Femur (tissue), 1 donor: ENCODE measurements around the gene ATP6V1A.
A peak's percentile ranks its signal among the peaks of the same experiment; 100 is the strongest.

Experiments used
- DNase-seq: peaks from one replicate; pipeline ENCODE4 v3.0.0-alpha.2; 2017

ATP6V1A gene

DNA sequence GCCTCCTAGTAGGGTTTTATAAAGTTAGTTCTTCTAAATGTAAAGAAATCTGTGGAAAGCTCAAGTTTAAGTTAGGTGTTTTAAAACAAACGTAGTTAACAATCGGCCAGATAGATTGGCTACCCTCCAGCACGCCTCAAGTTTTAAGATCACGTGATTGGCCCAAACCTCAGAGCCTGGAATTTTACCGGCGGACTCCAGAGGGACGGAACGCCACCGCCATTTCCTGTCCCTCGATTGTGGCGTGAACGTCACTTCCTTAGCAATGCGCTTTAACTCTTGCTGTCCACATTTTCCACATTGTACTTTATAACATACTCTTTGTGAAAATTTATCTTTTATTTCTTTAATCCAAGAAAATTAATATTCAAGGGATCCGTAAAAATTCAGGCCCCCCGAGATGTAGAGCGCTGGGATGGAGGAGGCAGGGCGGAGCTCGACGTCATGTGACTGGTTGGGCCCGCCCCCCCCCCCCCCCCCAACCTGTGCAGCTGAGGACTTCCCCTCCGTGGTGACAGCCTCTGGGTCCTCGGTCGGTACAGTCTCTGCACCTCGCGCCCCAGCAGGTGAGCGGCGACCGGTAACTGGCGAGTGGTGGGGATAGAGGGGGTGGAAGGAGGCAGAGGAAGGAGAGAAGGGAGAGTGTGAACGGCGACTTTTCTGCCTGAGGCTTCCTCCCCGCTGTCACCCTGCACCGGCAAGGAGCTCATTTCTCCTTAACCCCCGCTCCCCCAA lies at the start of gene ATP6V1A:
Gene ATP6V1A (plus strand): TSS at position 488 of the 735 bp plus-strand sequence. CDS start 31,719 bp downstream, outside the sequence.
- peak; percentile 96 for DNase-seq

DNA sequence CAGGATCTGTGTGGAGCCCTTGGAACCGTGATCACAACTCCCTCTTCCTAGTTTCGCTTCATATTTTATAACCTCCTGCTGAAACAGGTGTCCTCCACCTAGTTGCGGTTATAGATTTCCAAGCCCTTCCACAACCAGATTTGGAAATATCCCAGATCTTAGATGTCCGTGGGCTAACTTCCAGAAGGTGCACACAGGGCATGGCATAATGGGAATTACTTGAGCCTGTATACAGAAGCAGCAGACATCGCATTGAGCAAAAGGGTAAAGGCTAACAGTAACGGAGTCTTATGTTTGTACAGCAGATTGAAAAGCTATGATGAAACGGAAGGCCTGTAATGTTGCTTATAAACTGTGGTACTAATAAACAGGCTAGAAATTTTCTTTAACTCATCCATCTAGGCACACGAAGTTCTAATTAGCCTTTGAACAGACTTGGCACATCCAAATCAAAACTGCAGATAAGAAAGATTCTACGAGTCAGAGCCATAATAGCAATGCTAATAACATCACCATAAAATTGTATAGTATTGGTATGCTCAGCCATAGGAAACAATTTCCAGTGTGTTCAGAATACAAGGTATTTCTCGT lies 49.2 kb upstream of the ATP6V1A start:
- no peak for DNase-seq

DNA sequence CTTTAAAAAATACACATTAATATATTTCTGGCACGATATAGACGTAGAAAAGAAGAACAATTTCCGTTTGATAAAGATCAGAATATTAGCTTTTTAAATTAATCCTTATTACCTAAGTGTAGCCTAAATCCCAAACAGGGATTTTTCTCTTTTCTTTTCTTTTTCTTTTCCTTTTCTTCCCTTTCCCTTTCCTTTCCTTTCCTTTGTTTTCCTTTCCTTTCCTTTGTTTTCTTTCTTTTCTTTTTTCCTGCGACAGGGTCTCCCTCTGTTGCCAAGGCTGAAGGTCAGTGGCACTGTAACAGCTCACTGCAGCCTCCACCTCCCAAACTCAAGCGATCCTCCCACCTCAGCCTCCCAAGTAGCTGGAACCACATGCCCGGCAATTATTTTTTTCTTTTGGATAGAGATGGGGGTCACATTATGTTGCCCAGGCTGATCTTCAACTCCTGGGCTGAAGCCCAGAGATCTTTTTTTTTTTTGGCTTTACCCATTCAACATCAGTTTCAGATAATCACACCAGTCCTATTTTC lies 48.6 kb upstream of the ATP6V1A start:
- no peak for DNase-seq

DNA sequence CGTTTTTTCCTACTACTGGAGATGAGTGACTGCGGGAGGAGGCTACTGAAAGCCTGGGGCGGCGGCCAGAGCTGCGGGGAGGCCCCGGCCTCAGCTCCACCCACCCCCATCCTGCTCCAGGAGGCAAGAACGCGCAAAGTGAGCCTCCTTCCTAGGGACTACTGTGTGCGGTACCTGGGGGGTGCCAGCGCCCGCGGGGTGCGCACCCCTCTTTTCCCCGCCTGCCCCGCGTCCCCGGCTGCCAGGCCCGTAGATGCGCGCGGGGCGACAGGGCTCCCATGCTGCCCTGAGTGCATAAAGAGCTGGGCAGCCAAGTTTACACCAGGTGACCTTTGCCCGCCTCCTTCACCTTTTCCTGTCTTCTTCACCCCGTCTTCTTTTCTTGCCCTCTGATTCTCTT lies 47.9 kb upstream of the ATP6V1A start:
- DNase-seq, result peak; percentile 23

DNA sequence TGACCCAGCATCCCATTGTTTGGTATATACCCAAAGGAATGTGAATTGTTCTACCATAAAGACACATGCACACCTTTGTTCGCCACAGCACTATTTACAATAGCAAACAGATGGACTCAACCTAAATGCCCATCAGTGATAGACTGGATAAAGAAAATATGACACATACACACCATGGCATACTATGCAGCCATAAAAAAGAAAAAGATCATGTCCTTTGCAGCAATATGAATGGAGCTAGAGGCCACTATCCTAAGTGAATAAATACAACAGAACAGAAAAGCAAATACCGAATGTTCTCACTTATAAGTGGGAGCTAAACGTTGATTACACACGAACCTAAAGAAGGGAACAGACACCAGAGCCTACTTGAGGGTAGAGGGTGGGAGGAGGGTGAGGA lies 39.0 kb upstream of the ATP6V1A start:
- no peak for DNase-seq

DNA sequence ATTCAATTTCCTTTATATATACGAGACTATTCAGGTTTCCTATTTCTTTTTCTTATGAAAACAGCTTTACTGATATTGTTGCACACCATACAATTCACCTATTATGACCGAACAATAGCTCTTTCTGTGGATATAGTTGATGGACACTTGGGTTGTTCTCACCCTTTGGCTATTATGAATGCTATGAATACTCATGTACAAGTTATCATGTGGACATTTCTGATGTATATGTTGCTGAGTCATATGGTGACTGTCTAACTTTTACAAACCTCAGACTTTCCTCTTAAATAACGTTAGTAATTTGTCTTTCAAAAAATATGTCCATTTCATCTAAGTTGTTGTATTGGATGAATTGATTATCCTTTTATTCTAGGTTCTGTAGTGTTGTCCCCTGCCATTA lies 34.7 kb upstream of the ATP6V1A start:
- DNase-seq, result no peak

DNA sequence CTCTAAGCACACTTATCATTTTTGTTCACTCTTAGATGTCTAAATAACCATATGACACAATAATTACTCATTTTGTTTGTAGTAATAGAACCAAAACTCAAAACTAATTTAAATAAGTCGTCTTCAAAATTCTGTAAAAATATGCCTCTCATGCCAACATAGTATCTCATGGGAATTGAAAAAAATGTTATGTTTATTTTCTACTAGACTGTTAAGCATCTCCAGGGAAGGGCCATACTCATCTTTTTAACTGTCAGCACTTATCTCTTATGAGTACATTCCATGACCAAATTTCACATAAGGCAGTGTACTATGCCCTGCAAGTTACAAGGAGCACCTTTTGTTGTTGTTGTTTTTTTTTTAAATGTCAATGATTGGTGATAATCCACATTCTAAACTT lies 32.1 kb upstream of the ATP6V1A start:
- DNase-seq, result no peak

DNA sequence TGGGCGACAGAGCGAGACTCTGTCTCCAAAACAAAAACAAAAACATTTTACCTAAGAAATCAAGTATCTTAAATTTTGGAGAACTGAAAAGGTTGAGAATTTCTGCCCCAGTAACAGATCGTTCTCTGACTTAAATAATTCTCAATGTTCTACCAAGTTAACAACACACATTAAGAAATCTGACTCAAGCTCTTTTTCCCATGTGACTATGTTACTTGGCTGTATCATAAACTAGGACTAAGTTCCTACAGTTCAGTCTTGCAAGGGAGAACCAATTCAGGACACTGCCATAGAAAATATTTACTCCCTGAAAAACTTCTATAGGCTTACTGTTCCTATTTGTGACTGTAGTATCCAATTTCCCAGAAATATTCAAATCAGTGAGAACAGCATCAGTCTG lies 29.5 kb upstream of the ATP6V1A start:
- no peak for DNase-seq

DNA sequence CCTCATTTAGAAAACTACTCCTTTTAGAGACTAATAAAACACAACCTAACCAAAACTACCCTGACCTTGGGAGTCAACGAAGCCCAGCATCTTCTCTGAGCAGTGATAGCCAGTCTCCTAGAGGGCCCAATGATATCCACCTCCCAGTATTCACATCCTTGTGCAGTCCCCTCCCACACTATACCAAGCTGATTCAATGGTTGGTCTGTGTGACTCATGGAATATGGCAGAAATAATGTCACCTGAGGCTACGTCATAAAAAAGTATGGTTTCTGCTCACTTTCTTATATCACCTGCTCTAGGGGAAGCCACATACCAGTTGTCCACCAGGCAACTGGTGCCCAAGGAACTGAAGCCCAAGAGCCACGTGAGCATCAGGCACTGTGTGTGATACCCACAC lies 29.0 kb upstream of the ATP6V1A start:
- DNase-seq, result no peak

DNA sequence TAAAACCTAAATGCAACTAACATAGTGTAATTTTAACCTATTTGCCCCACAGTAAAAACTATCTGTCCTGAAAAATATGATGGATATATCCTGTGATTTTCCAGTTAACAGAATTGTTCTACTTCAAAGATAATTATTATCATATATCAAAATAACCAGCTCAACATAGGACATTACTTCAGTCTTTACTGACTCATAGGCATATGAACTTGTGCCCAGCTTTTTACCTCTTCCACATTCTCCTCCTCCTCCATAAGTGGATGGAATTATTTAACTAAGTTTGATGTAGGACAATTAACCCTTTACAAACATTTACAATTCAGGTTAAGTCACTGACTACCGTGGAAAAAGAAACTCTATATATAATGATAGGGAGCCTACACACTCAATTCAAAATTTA lies 27.5 kb upstream of the ATP6V1A start:
- no peak for DNase-seq

DNA sequence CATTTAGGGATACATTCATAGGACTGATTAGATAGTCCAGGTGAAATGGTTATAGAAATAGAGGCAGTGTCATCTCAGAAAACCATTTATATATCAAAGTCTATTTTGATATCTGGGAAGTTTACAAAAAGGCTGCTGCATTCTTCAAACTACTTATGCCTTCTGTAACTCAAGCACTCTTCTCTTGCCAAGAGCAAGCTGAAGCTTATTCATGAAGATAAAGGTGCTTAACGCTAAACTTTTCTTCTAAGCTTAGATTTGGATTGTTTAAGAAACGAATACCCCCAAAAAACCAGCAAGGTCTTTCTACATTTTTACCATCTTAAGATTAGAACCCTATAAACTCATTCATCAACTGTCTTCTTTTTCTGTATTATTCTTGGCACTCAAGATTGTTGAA lies 27.1 kb upstream of the ATP6V1A start:
- DNase-seq, result no peak

DNA sequence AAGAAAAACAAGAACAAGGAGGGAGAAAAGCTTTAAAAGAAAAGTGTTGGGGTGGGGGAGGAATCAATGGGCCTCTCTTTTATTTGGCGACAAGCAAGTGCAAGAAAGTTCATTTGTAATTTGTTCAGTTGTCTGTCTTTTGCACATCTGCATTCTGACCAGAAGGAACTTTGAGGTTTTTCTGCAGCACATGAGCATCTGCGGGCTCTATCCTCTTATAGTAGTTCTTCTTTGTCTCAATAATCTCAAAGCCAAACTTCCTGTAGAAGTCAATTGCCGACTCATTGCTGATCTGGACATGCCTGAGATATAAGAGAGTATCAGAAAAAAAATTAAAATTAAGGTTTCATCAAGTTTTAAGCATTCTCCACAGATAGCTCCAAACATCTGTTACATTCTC lies 25.2 kb upstream of the ATP6V1A start:
- no peak for DNase-seq

DNA sequence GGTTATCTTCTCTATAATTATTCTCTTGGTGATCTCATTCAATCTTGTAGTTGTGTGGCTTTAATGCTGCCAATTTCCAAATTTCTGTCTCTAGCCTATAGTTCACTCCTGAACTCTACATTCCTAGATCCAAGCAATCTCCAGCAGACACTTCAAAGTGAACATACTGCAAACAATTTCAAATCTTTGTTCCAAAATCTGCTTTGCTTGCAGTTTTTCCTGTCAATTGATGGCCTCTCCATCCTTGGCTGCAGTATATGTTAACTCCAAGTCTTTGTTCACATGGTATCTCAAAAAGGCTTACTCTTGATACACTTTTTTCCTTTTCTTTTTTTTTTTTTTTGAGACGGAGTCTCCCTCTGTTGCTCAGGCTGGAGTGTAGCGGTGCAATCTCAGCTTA lies 18.2 kb upstream of the ATP6V1A start:
- DNase-seq, result no peak

DNA sequence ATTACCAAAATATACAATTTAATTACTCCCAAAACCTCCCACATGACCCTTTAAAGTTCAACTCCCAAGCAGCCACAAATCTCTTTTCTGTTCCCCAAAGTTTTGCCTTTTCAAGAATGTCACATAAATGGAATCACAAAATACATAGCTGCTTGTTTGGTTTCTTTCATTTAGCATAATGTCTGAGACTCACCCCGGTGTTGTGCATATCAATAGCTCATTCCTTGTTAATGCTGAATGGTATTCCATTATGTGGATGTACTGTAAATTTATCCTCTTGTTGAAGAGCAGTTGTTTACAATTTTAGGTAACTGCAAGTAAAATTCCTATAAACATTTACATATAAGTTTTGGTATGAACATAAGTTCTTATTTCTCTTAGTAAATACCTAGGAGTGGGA lies 16.3 kb upstream of the ATP6V1A start:
- DNase-seq, result no peak

DNA sequence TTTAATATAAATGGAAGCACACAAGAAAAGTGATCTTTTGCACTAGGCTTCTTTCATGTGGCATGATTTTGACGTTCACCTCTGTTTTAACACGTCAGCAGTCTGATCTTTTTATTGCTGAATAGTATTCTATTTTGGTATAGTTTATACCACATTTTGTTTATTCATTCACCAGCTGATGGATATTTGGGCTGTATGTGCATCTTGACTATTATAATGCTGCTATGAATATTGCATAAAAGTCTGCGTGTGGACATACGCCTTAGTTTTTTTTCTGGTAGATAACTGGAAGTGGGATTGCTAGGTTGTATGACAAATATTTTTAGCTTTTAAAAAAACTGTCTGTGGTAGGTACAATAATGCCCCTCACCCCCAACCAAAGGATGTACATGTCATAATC lies 15.1 kb upstream of the ATP6V1A start:
- DNase-seq, result no peak

DNA sequence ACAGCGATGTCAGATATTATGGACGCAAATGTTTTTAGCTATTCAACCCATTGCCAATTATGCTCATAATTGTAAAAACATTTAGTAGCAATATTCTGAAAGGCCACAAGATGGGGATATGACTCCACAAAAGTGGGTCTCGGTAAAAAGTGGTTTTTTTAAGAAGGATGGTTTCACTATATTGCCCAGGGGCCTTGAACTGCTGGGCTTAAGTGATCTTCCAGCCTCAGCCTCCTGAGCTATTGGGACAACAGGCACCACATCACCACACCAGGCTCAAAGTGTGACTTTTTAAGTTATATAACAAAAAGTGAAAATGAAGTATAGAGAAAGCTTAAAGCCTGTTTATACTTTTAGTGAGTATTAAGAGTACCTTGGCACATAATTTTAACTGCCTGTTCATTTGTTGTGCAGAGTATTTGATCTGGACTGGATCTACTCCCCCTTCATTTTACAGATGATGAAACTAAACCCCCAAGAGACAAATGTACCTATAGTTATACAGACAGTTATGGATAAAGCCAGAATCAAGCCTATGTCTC lies 10.2 kb upstream of the ATP6V1A start:
- peak; percentile 30 for DNase-seq

DNA sequence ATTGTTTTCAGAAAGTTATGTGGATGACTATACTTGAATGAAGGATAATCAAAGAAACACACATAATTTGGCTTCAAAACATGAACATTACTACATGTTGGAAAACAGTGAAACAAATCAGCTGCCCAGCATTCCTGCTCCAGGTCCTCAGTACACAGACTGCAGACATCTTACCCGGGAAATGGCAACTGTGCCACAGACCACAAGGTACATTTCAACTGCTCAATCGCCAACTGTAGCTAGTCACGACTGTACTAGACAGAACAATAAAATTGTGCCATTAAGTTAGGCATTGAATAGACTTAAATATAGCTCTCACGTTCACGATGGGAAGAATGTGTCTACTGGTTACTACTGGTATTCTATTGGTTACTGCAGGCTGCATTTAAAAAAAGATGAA lies 5.7 kb upstream of the ATP6V1A start:
- no peak for DNase-seq

DNA sequence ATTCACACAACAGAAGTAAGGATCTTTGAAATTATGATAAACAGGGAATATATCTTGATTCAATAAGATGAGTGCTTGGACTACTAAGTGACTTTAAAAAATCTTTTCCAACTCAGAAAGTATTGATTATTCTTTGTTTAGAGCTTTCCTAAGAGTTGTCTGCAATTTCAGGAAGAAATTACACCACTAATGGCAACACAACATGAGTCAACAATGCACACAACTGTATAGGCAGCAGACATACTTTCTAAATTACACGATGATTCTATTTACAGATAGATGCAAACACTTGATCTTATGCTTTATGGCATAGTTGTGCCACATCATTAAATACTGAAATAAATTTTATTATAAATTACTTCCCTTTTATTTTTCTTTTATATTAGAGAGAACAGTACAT lies 5.2 kb upstream of the ATP6V1A start:
- DNase-seq, result no peak

DNA sequence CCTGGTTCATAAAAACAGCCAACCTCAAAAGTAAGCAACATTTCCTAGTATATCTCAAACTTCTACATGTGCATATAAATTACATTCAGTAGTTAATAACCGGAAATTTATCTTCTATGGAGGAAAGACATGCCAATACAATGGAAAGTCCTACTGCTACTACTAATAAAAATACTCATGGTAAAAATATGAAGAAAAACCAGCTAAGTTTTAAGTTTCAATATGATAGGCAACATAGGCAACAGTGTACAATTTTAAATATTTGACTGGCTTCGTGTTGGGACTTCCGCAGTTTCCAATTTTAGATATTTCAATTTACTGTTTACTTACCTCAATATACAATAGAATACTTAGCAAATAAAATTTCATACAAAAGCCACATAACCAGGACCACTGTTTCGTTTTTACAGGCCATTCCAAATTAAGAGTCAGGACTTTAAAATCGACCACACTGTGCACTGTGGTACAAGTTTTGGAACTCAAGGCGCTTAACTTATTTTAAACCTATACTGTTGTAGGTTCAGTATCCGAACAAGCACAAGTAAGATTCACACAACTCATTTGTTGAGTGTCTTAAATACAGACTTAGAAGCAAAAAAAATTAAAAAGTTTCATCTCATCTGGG lies 3.7 kb upstream of the ATP6V1A start:
- no peak for DNase-seq

DNA sequence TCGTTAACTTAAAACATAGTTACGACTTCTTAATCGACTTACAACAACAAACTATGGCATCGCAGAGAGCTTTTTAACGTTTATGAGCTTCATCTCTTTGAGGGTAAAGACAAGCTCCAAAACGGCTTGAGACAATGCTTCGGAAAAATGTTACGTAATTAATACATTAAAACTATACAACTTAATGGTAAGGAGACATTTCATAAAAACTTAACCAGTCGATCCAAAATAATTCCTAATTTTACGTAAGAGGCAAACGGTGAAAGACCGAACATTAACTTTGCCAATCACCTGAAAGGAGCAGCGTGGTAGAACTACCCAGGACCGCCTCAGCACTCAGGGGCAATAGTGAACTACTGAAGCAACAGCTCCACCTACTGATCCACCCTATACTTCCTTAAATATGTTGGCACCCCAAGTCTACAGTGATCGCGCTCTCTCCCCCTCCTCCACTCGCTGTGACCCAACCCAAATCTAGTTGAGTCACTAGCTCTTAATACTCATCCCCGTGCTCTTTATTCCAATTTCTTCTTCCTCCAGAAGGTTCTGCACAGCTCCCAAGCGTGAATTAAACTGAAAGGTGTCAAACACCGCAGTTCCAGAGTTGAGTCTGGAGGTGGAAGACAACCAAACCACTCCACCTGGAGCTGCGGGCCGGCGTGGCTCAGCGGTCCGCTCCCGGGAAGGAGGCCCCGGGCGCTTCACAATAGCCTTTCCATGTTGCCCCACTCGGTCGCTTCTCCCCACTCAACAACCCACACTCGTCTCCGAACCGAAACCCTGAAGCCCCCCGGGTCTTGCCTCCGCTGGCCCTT lies 1.7 kb upstream of the ATP6V1A start:
- peak; percentile 86 for DNase-seq

DNA sequence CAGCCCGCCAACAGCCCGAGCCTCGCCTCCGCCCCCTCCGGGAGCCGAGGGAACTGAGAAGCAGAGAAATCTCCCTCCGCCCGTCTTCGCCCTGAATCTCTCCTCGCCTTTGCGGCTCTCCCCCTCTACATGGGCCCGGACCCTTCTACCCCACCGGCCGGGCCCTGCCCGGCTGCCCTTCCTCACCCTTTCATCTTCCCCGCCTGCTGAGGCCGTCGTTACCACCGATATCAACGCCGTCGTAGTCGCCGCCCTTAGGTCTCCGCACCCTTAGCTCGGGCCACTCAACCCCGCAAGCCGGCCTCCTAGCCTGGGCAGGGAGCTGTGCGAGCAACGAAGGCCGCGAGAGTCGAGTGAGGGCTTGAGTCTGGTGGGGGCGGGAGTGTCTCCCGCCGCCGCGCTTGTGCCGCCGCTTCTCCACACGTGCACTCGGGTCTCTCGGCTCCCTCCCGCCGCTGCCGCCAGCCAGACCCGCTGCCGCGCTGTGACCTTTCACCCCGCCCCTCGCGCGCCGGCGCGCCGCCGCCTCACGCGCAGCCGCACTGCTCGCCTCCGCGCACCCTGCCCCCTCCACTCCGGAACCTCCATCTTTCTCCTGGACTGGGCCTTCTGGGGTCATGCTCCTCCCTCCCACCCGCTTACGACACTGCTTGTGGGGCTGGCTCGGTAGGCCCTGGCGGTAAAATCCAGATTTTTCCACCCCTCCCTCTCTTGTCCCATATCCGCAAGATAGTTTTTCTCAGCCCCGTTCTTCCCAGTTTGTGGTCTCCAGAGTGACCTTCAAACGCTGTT lies 883 bp upstream of the ATP6V1A start, which contains the start of gene NAA50:
Gene NAA50 (minus strand): TSS at position 494 of the 792 bp plus-strand sequence. CDS start 300 bp downstream, at position 194.
- peak; percentile 97 for DNase-seq
